NCI-H2196 (cell line): ENCODE data around the gene SPPL3.
A peak's percentile ranks its signal among the peaks of the same experiment; 100 is the strongest.

ENCODE experiments used
- DNase-seq: peaks from one replicate; lab custom pipeline; 2025; ENCODE audit not compliant: unreplicated experiment; lab: John Stamatoyannopoulos, UW

SPPL3 gene

GRCh38 chr12:120790114-120790513, 114.0 kb downstream of the SPPL3 start:
- no peak for DNase-seq

- DNase-seq = no peak
These were observed 116.3 kb downstream of the SPPL3 start for GRCh38 chr12:120787889-120788288.

- DNase-seq = no peak
These were observed 119.4 kb downstream of the SPPL3 start for GRCh38 chr12:120784804-120785203.

DNA sequence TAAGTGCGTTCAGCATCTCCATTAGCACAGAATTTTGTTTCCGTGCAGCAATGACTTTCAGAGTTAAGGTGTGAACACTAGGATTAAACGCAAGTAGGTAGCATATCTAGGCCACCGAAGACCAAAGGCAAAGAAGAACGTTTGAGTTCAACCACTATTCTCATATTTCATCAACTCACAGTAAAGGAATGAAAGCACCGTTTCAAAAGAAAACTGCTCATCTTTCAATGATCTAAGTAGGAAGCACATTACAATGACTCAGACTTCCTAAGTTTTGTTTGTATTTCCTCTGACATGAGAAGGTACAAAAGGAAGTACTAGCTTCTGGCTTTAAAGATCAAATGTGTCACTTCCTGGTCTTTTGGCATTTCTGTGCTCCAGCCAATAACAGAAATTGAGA, 121.0 kb downstream of the SPPL3 start:
- no peak for DNase-seq

DNA sequence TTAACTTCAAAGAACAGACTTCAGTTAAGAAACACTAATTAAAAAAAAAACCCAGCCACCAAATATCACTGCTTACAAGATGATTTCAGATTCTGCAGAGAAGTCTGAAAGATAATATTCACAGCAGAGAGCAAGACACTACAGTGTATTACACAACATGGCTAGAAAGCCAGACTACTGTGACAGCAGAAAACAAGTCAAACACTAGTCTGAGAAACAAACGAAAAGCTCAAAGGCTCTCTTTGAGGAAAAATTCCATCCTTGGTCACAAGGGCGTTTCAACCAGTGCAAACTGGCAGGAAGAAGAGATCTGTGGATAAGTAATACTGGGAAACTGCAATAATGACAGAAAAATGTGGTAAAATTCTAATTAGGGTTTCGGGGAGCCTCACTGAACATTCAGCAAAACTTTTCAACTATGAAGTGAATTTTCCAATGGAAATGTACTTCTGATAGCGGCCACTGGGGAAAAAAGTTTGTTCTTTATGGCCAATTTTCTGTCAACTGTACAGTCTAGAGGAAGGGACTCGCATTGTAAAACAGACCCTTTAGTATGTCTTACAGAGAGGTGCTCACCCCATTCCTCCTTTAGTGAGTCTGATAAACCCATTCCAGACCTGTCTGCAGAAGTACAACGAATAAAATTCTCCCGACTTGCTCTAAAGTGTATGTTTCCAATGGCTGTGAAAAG, 128.2 kb downstream of the SPPL3 start:
- no peak for DNase-seq

GRCh38 chr12:120774169-120774916, 129.8 kb downstream of the SPPL3 start:
- DNase-seq = no peak

DNA sequence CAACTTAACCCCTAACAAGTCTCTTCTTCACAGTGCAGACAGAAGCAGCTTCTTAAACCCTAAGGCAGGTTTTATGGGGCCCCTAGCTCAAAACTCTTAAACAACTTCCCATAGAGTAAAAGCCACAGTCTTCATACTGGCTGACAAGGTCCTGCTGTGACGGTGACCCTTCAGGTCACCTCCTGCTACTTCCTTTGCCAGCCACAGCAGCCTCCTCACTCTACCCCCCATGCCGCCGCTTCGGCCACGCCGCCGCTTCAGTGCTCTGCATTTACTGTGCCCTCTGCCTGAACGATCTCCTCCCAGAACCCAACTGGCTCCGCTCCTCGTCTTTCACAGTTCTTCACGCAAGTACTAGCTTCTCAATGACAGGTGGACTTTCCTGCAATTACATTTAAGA, 133.1 kb downstream of the SPPL3 start:
- no peak for DNase-seq

GRCh38 chr12:120767071-120768024, 136.8 kb downstream of the SPPL3 start:
- DNase-seq = no peak

DNA sequence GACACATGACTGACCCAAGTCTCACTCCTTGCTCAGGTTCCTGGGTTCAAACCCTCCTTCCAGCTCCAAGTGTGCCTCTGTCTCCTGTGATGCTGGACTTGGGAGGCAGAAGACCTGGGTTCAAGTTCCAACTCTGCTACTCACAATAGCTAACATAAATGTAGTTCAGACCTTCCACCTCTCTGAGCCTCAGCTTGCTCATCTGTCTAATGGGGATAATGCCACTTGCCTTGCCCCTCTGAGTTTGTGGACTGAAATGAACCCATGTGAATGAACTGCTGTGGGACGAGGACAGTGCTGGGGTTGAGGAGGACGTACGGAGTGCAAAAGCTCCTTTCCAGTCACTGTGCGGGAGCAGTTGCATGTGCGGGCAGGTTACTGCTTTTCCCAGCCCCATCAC, 137.6 kb downstream of the SPPL3 start:
- DNase-seq = no peak

- DNase-seq = no peak
These were observed 139.3 kb downstream of the SPPL3 start for GRCh38 chr12:120764816-120765215.

- no peak for DNase-seq
These were observed 140.9 kb downstream of the SPPL3 start for GRCh38 chr12:120763250-120763649.

DNA sequence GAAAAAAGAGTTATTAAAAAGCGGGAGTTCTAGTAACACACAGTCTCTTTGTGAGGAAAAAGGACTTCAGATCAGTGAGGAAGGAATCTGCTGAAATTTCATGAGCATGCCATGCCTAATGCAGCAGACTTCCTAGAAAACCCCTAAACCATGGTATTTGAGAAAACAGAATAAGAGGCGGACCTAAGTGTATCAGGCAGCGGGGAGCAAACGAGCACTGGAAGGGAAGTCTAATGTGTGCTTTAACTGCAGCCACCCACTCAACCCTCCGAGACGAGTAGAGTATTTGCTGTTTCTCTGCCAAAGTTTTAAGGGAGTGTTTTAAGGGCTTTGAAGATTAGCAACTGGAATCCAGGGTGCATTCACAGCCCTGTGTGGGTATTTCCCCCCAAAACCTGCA, 142.1 kb downstream of the SPPL3 start:
- no peak for DNase-seq

DNA sequence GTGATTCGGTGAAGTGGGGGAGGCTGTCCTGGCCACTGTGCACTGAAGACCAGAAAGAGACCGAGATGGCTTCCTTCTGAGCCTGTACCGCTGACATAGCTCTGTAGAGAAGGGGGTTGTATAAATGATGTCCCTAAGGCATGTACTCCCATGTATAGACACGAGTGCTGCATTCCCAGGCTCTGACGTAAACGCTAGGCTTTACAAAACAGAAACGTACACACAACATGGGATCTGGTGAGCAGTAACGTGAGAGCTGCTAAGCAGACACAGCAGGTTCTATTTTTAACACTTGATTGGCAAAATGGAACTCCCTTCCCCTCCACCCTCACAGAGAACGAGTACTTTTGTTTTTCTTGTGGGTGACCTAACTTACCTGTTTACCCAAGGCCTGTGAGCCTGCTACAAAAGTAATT, 142.6 kb downstream of the SPPL3 start:
- peak; percentile 17 for DNase-seq

GRCh38 chr12:120760349-120761254, 143.6 kb downstream of the SPPL3 start:
- DNase-seq = no peak

GRCh38 chr12:120759591-120760348, 144.4 kb downstream of the SPPL3 start:
- DNase-seq = peak; percentile 86

DNA sequence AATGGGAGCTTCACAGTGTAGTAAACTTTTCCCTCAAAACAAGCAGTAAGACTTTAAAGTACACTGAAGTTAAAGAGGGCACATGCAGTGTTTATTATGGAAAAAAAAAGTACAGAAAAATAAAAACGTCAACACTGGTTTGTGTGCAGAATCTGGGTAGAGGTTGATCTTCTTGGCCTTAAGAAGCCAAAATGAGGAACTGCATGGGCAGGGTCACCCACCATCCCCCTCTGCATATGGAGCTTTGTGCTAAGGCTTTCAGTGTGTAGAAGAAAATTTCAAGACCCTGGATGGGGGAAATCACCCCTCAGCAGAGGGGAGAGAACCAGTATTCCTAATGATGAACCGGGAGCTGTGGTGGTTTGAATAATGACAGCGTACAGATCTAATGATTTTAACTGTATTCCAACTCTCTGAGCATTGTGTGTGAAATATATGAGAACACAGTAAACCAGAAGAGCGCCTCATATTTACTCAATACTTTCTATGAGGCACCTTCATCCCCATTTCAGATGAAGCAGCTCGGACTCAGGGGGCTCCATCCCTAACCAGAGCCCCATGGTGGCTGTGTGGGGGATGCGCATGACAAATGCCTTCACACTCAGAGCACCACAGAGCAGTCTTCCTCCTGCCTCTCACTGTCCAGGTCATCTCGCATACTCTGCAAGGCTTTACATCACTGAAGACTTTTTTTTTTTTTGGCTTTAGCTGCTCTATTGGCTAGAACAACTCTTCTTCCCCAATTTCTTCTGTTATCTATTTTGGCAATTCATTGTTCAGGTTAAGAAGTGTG, 145.2 kb downstream of the SPPL3 start:
- DNase-seq = no peak

DNA sequence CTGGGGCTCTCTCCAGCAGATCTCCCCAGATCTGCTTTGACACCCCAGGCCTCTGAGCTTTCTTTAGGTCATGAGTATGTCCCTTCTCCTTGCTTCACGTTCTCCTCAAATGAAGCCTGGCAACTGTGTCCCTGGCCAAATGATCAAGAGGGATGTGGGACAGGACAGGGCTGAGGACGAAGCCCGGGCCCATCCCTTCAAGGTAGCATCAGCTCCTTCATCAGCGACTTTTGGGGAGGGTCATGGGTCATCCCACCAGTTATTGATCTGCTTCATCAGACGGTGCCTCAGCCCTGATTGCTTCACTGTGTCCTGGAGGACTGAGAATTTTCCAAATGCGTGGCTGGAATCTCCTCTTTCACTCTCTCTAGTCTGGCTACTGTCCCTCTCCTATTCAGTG, 146.2 kb downstream of the SPPL3 start:
- DNase-seq = no peak

DNA sequence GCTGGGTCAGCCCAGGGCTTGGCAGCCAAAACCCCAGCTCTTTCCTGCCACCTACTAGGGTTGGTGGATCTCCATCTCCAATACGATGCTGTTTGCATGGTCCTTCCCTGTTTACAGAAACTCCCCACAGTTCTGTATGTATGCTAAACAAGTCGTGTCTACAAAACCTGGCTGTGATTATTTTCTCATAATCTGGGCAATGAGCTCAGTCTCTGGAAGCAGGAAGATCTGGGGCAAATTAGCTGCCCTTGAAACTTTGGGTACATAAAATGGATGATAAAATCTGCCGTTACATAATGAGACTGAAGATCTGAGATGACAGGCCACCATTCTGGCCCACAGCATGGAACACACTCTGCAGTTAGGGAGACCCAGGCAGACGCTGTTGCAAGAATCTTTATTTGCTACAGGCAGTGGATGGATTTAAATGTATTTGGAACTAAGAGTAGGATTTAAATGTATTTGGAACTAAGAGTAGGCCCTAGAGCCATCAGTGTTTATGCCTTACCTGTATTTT, 146.9 kb downstream of the SPPL3 start:
- DNase-seq = no peak

DNA sequence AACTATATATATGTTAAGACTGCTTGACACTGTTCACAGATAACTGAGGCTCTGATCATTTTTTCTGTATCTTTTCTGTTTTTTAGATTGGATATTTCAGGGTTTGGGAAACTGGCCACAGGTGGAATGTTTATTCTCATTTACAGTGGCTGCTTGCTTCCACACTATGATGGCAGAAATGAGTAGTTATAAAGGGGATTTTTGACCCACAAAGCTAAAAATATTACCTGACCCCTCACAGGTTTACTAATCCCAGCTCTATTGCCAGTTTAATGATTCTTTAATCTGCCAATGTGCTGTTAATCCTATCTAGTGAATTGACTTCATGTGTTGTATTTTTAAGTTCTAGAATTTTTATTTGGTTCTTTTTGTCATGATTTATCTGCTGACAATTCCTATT, 148.9 kb downstream of the SPPL3 start:
- DNase-seq = no peak
